DND-41 (cell line): ENCODE measurements around the gene ZSCAN31.

Experiments used
- EZH2 ChIP-seq: IDR thresholded peaks from 3 replicates; pipeline ENCODE4 v1.6.1; 2012; ENCODE audit warnings: borderline replicate concordance, low read depth, mild to moderate bottlenecking, moderate library complexity, low read length, inconsistent platforms; ENCODE audit not compliant: severe bottlenecking
- TF ChIP-seq, protein P1 (sequence below): IDR thresholded peaks from 2 replicates; pipeline ENCODE4 v1.5.1; 2012; ENCODE audit warnings: borderline replicate concordance, low read length, moderate library complexity, mild to moderate bottlenecking; ENCODE audit not compliant: poor library complexity, severe bottlenecking; ENCODE audit errors: extremely low read depth

DNA sequence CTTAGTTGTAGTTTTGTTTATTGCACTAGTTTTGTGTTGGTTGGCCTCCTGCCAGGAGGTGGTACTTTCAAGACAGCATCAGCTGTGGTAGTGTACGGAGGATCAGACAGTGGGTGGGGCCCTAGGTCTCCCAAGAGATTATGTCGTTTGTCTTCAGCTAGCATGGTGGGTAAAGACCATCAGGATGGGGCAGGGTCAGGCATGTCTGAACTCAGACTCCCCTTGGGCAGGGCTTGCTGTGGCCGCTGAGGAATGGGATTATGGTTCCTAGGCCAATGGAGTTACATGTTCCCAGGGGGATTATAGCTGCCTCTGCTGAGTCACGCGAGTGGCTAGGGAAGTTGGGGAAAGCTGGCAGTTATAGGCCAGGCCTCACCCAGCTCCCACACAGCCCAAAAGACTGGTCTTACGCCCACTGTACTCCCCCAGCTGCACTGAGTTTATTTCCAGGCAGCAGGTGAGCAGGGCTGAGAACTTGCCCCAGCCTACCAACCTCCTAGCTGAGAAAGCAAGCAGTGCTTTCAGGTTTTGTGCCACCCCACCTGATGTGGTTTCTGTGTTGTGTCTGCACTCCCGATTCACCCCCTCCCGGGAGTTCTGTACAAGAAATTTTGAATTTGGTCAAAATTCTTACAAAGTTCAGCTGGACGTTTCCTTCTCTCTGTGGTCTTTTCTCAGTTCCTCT is 24.7 kb downstream of the ZSCAN31 start:
- TF ChIP-seq, protein P1, sequence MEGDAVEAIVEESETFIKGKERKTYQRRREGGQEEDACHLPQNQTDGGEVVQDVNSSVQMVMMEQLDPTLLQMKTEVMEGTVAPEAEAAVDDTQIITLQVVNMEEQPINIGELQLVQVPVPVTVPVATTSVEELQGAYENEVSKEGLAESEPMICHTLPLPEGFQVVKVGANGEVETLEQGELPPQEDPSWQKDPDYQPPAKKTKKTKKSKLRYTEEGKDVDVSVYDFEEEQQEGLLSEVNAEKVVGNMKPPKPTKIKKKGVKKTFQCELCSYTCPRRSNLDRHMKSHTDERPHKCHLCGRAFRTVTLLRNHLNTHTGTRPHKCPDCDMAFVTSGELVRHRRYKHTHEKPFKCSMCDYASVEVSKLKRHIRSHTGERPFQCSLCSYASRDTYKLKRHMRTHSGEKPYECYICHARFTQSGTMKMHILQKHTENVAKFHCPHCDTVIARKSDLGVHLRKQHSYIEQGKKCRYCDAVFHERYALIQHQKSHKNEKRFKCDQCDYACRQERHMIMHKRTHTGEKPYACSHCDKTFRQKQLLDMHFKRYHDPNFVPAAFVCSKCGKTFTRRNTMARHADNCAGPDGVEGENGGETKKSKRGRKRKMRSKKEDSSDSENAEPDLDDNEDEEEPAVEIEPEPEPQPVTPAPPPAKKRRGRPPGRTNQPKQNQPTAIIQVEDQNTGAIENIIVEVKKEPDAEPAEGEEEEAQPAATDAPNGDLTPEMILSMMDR = no peak
- TF ChIP-seq EZH2 = no peak
